Effector memory CD4-positive, alpha-beta T cell (primary cell): Measurements from ENCODE around the gene GPR179.
A peak's percentile ranks its signal among the peaks of the same experiment; 100 is the strongest.

Source experiments
- DNase-seq, 3 donors: peaks; one replicate each; pipeline ENCODE4 v3.0.0-alpha.2; 2020
- H3K27ac ChIP-seq: 2 replicates; pipeline ENCODE4 v1.7.0; 2013; ENCODE audit warnings: mild to moderate bottlenecking, low read length, moderate library complexity; ENCODE audit not compliant: insufficient read depth, poor library complexity, severe bottlenecking
- H3K27me3 ChIP-seq: replicated peaks from 2 replicates; pipeline ENCODE4 v1.7.0; 2013; ENCODE audit warnings: mild to moderate bottlenecking, low read length; ENCODE audit not compliant: insufficient read depth, control insufficient read depth, poor library complexity, severe bottlenecking
- H3K36me3 ChIP-seq: 2 replicates; pipeline ENCODE4 v1.7.0; 2013; ENCODE audit warnings: mild to moderate bottlenecking, low read length, moderate library complexity; ENCODE audit not compliant: control insufficient read depth, insufficient read depth
- H3K4me1 ChIP-seq: 2 replicates; pipeline ENCODE4 v1.7.0; 2013; ENCODE audit warnings: low read length, mild to moderate bottlenecking; ENCODE audit not compliant: control insufficient read depth, insufficient read depth, poor library complexity, severe bottlenecking
- H3K4me3 ChIP-seq: 2 replicates; pipeline ENCODE4 v1.7.0; 2013; ENCODE audit warnings: low read length, low read depth, mild to moderate bottlenecking; ENCODE audit not compliant: insufficient read depth, poor library complexity, severe bottlenecking
- H3K9me3 ChIP-seq: 2 replicates; pipeline ENCODE4 v1.7.0; 2013; ENCODE audit warnings: mild to moderate bottlenecking, low read length, moderate library complexity; ENCODE audit not compliant: control insufficient read depth

The GPR179 gene

DNA sequence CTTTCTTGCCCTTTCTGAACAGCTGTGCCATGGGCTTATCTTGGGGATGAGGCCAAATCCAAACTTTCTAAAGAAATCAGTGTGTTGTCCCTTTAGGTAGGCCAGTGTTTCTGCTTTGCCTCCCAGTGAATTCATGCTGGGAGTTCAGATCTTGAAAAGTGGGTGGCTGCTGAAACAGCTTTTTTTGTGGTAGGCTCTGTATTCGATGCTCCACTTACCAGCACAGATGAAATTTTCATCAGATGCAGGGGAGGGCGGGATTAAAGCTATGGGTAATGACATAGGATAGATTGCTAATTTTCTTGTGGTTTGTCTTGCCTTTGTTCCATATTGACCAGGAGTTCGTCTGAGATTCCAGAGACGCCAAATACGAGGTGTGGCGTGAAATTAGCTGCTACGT, 10.7 kb upstream of the GPR179 start:
- no peak for DNase-seq

DNA sequence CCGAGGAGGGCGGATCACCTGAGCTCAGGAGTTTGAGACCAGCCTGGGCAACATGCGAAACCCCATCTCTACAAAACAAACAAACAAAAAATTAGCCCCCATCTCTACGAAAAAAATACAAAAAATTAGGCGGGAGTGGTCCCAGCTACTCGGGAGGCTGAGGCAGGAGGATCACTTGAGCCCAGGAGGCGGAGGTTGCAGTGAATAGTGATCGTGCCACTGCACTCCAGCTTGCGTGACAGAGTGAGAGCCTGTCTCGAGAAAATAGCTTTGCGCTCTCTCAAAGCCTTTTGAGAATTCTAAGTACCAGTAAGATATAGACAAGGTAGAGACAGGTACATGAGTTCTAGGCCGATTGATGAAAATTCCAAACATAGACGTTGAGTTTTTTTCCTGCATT, 9.9 kb upstream of the GPR179 start:
- Histone ChIP-seq H3K36me3 (no peaks in the 10 kb centered on the region), H3K4me1 (peaks cover 11% of the 10 kb centered on the region), H3K27ac (no peak overlapping the region), H3K4me3 (no peak overlapping the region), H3K9me3 (no peaks in the 10 kb centered on the region), H3K27me3 (no peaks in the 10 kb centered on the region)
- no peak for DNase-seq

More for the DNA sequence above, 10.7 kb upstream of the GPR179 start:
- H3K4me3 ChIP-seq = no peak overlapping the region
- no peak overlapping the region for H3K27ac ChIP-seq
- no peaks in the 10 kb centered on the region for H3K9me3 ChIP-seq
- no peaks in the 10 kb centered on the region for H3K36me3 ChIP-seq
- peaks cover 11% of the 10 kb centered on the region for H3K4me1 ChIP-seq
- no peaks in the 10 kb centered on the region for H3K27me3 ChIP-seq

DNA sequence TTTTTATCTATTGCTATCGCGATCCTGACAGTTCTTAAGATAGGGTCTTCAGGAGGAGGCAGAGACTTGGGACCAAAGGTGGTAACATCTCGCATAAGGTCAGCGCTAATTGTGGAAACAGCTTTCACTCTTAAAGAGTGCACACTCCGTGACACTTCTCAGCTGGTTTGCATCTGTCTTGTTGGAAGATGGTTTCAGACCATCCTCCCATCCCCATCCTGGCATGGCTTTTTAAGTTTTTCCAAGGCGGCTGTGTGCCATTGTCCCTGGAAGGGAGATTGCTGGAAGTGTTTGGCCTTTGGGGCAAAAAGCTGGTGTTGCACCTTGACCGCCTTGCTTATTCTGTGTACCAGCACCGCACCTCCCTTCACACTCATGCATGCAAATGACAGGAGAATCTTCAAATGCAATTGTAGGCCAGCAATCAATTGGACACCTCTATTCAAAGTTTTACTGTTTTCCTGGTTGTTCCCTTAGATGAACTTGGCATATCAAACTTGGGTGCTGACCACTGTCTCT, 9.4 kb upstream of the GPR179 start:
- Histone ChIP-seq H3K36me3 (no peaks in the 10 kb centered on the region), H3K27me3 (no peaks in the 10 kb centered on the region), H3K4me1 (peaks cover 11% of the 10 kb centered on the region), H3K9me3 (no peaks in the 10 kb centered on the region), H3K4me3 (peak overlapping the region; percentile 72), H3K27ac (no peak overlapping the region)
- no peak for DNase-seq

GRCh38 chr17:38352245-38353085, 8.7 kb upstream of the GPR179 start:
- Histone ChIP-seq H3K9me3 (no peaks in the 10 kb centered on the region), H3K4me1 (peaks cover 11% of the 10 kb centered on the region), H3K27ac (peak overlapping the region; percentile 44), H3K36me3 (no peaks in the 10 kb centered on the region), H3K4me3 (peak overlapping the region; percentile 72), H3K27me3 (no peaks in the 10 kb centered on the region)
- no peak for DNase-seq

DNA sequence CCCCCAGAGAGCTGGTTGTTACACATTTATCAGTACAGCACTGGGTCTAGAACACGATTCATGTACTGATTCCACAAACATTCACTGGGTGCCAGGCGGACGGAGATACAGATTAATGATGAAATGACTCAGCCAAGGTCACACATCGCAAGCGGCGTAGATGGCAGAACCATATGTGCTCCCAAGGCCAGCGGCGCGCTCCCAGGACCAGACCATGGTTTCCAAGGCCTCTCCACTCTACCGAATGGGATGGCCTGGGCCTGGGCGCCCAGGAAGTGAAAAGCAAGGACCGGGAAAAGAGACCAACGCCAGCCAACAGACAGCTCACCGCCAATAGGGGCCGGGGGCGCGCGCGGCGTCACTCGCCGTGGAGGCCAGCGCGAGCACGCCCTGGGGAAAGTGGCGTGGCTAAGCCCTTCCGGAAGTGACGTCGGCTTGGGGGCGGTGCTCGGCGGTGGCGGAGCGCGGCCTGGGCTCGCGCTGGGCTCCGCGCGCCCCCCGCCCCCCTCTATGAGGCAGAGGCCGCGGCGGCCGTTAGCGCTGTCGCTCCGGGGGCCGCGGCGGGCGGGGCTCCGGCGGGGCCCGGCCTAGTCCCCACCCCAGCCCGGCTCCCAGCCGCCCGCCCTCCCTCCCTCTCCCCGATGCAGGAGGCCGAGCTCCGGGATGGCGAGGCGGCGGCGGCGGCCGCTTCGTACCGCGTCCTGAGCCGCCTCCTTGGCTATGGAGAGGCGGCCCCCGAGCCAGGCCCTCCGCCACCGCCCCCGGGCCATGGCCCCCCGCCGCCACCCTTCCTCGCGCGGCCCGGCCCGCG, 7.9 kb upstream of the GPR179 start, which contains the start of gene SOCS7:
SOCS7 (plus strand) TSS at position 433 of the 811 bp plus-strand sequence; CDS start at position 642, 209 bp downstream.
- H3K27me3 ChIP-seq = no peaks in the 10 kb centered on the region
- DNase-seq = peak; percentile 82 to 88 (median 83)
- peak within 1 kb of the TSS; percentile 72 for H3K4me3 ChIP-seq
- H3K4me1 ChIP-seq = peaks cover 11% of the 10 kb centered on the region
- H3K36me3 ChIP-seq = no peaks in the 10 kb centered on the region
- peak within 1 kb of the TSS; percentile 73 for H3K27ac ChIP-seq
- H3K9me3 ChIP-seq = no peaks in the 10 kb centered on the region

GRCh38 chr17:38350035-38350434, 6.3 kb upstream of the GPR179 start:
- Histone ChIP-seq H3K4me3 (no peak overlapping the region), H3K27ac (no peak overlapping the region)
- DNase-seq = no peak

DNA sequence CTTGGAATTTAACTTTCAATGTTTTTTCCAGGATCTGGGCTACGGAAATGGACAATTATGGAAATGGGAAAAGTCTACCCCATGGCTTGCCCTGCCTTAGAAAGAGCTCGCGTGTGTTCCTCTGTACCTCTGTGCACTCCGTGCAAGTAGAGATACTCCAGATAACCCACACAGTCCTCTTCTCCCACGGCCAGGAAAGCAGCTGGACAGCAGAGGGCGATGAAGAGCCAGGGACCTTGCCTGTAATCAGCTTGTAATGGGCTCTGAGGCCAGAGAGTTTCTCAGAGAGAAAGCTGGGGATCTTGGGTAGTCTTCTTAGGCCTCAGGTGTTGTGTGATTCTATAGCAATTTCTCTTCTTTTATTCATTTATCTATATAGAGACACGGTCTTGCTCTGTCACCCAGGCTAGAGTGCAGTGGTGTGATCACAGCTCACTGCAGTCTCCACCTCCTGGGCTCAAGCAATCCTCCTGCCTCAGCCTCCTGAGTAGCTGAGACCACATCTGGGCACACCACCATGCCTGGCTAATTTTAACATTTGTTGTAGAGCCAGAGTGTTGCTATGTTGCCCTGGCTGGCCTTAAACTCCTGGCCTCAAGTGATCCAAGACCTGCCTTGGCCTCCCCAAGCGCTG, 5.5 kb upstream of the GPR179 start:
- Histone ChIP-seq H3K27ac (no peak overlapping the region), H3K27me3 (no peaks in the 10 kb centered on the region), H3K9me3 (no peaks in the 10 kb centered on the region), H3K36me3 (no peaks in the 10 kb centered on the region), H3K4me3 (no peak overlapping the region), H3K4me1 (peaks cover 11% of the 10 kb centered on the region)
- peak; percentile 43 to 66 (median 65) for DNase-seq

More at GRCh38 chr17:38350035-38350434, 6.3 kb upstream of the GPR179 start:
- Histone ChIP-seq H3K27me3 (no peaks in the 10 kb centered on the region), H3K9me3 (no peaks in the 10 kb centered on the region), H3K4me1 (peaks cover 11% of the 10 kb centered on the region), H3K36me3 (no peaks in the 10 kb centered on the region)

DNA sequence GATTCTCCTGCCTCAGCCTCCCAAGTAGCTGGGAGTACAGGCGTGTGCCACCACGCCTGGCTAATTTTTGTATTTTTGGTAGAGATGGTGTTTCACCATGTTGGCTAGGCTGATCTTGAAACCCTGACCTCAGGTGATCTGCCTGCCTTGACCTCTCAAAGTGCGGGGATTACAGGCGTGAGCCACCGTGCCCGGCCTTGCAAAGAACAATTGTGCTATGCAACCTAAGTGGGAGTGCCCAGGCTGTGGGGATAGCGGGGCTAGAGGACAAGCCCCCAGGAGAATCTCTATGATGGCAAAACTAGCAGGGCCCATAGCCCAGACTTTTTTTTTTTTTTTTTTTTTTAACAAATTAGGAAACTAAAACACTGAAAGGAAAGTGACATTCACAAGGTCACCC, 2.0 kb upstream of the GPR179 start:
- H3K9me3 ChIP-seq = no peaks in the 10 kb centered on the region
- H3K27ac ChIP-seq = no peak overlapping the region
- no peaks in the 10 kb centered on the region for H3K4me1 ChIP-seq
- no peak overlapping the region for H3K4me3 ChIP-seq
- no peak for DNase-seq
- no peaks in the 10 kb centered on the region for H3K36me3 ChIP-seq
- no peaks in the 10 kb centered on the region for H3K27me3 ChIP-seq

DNA sequence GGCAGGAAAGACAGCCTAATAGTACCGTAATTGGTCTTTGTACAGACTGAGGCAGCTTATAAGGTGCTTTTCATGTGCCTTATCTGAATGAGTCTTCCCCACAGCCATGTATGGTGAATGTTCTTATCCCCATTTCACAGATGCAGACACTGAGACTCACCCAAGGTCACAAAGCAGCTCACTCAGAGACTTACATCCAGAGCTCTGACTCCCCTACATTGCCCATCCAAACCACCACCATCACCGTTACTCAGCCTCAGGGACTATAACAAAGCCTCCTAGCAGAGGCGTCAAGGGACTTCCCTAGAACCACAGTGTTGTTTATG, 627 bp upstream of the GPR179 start:
- no peaks in the 10 kb centered on the region for H3K4me1 ChIP-seq
- no peaks in the 10 kb centered on the region for H3K27me3 ChIP-seq
- no peak for DNase-seq
- no peaks in the 10 kb centered on the region for H3K36me3 ChIP-seq
- H3K27ac ChIP-seq = no peak overlapping the region
- H3K9me3 ChIP-seq = no peaks in the 10 kb centered on the region
- no peak overlapping the region for H3K4me3 ChIP-seq
